Measurements from ENCODE around the gene KRT25.

GRCh38 chr17:40720899-40721298 is 34.2 kb downstream of the KRT25 start:
- TF ChIP-seq CTCF (IDR thresholded peaks at IDR 0.05; ENCODE audit: poor library complexity, severe bottlenecking), result no peak
- no peak for TF ChIP-seq POLR2AphosphoS5 (IDR thresholded peaks at IDR 0.05)
- TF ChIP-seq TAF1 (IDR thresholded peaks at IDR 0.05; ENCODE audit: low read depth), result no peak
- TF ChIP-seq EP300 (conservative IDR thresholded peaks at IDR 0.05; ENCODE audit: poor library complexity, severe bottlenecking), result no peak
- no peak for TF ChIP-seq MXI1 (conservative IDR thresholded peaks at IDR 0.05; ENCODE audit: poor library complexity, severe bottlenecking)
- TF ChIP-seq EZH2 (IDR thresholded peaks at IDR 0.05; ENCODE audit: borderline replicate concordance, insufficient read depth, low read length, poor library complexity, severe bottlenecking), result no peak
- no peak for TF ChIP-seq RAD21 (conservative IDR thresholded peaks at IDR 0.05)
- TF ChIP-seq, protein P1, sequence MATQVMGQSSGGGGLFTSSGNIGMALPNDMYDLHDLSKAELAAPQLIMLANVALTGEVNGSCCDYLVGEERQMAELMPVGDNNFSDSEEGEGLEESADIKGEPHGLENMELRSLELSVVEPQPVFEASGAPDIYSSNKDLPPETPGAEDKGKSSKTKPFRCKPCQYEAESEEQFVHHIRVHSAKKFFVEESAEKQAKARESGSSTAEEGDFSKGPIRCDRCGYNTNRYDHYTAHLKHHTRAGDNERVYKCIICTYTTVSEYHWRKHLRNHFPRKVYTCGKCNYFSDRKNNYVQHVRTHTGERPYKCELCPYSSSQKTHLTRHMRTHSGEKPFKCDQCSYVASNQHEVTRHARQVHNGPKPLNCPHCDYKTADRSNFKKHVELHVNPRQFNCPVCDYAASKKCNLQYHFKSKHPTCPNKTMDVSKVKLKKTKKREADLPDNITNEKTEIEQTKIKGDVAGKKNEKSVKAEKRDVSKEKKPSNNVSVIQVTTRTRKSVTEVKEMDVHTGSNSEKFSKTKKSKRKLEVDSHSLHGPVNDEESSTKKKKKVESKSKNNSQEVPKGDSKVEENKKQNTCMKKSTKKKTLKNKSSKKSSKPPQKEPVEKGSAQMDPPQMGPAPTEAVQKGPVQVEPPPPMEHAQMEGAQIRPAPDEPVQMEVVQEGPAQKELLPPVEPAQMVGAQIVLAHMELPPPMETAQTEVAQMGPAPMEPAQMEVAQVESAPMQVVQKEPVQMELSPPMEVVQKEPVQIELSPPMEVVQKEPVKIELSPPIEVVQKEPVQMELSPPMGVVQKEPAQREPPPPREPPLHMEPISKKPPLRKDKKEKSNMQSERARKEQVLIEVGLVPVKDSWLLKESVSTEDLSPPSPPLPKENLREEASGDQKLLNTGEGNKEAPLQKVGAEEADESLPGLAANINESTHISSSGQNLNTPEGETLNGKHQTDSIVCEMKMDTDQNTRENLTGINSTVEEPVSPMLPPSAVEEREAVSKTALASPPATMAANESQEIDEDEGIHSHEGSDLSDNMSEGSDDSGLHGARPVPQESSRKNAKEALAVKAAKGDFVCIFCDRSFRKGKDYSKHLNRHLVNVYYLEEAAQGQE (IDR thresholded peaks at IDR 0.05; ENCODE audit: borderline replicate concordance), result no peak
- TF ChIP-seq SMC3 (conservative IDR thresholded peaks at IDR 0.05; ENCODE audit: poor library complexity), result no peak
